Endothelial cell of umbilical vein (primary cell): Measurements from ENCODE around the gene DNAJC12. TPM values are rescaled to one million over a fixed set of nuclear protein-coding genes. Genes with fewer than 3 reads are reported as not detected.

Experiments used
- BruUV-seq: library from RNA; stranded (reverse); fragments of 400-500 nt; replicated peaks from 2 replicates; lab custom pipeline; 2021; lab: Mats Ljungman, UMichigan
- CTCF ChIA-PET: fragments of 300-600, 350-600 bp; sonication (Branson Sonifier 250); formaldehyde crosslinking; loops from one replicate; lab custom pipeline; 2021; ENCODE audit warnings: antibody characterized with exemption, inconsistent platforms; lab: Charles Lee
- POLR2A ChIA-PET: fragments of 300-600, 350-600 bp; sonication (Branson Sonifier 250); formaldehyde crosslinking; loops from one replicate; lab custom pipeline; 2021; ENCODE audit warnings: antibody characterized with exemption, inconsistent platforms; lab: Charles Lee
- DNase-seq: peaks from one replicate; pipeline ENCODE4 v3.0.0-alpha.2; 2011; ENCODE audit warnings: low read depth, low spot score
- FAIRE-seq: peaks from 2 replicates; lab custom pipeline; 2011; peaks lifted over from hg19 to GRCh38; lab: Jason Lieb, UNC
- H2AFZ ChIP-seq: 2 replicates; pipeline ENCODE4 v1.6.0; 2012; ENCODE audit warnings: low read depth, low read length, control low read depth, inconsistent platforms
- H3K27ac ChIP-seq: 2 replicates; pipeline ENCODE4 v1.5.1; 2011; ENCODE audit warnings: low read depth, mild to moderate bottlenecking, control low read depth, low read length, moderate library complexity; ENCODE audit not compliant: insufficient read depth
- H3K27me3 ChIP-seq, 2 experiments: 2 replicates each; pipeline versions ENCODE4 v1.6.0 to v1.6.1; 2011; ENCODE audit warnings: low read length in 2 of 2, mixed read lengths in 1 of 2; ENCODE audit not compliant: control insufficient read depth in 2 of 2, insufficient read depth in 2 of 2
- H3K36me3 ChIP-seq, 2 experiments: 2 replicates in 1 of 2; 3 replicates in 1 of 2; pipeline ENCODE4 v1.5.1; 2011; ENCODE audit warnings: low read length in 2 of 2, mild to moderate bottlenecking in 1 of 2, moderate library complexity in 1 of 2; ENCODE audit not compliant: control insufficient read depth in 2 of 2, insufficient read depth in 2 of 2; ENCODE audit errors: extremely low read depth in 1 of 2
- H3K4me1 ChIP-seq: 3 replicates; pipeline ENCODE4 v1.5.1; 2011; ENCODE audit warnings: mild to moderate bottlenecking, low read length; ENCODE audit not compliant: control insufficient read depth, insufficient read depth; ENCODE audit errors: extremely low read depth
- H3K4me2 ChIP-seq: 2 replicates; pipeline ENCODE4 v1.6.1; 2011; ENCODE audit warnings: low read length, control low read depth, mixed read lengths; ENCODE audit not compliant: insufficient read depth
- H3K4me3 ChIP-seq, 3 experiments: fragments of 200-600 bp in 1 of 3; sonication (generic), shearing (Covaris generic) in 1 of 3; replicated peaks in 1 of 3; 2 replicates each; pipeline ENCODE4 v1.5.1; 2011 to 2016; ENCODE audit warnings: control low read depth in 3 of 3, low read length in 3 of 3, mild to moderate bottlenecking in 2 of 3, inconsistent platforms in 1 of 3, low read depth in 1 of 3, moderate library complexity in 1 of 3; ENCODE audit not compliant: insufficient read depth in 1 of 3
- H3K79me2 ChIP-seq: 2 replicates; pipeline ENCODE4 v1.6.0; 2012; ENCODE audit warnings: low read length, inconsistent platforms; ENCODE audit not compliant: control insufficient read depth, insufficient read depth
- H3K9ac ChIP-seq: replicated peaks from 2 replicates; pipeline ENCODE3; 2011; ENCODE audit warnings: low read length, control low read depth; ENCODE audit not compliant: insufficient read depth; ENCODE audit errors: extremely low read depth
- H3K9me1 ChIP-seq: replicated peaks from 3 replicates; pipeline ENCODE4 v1.6.0; 2011; ENCODE audit warnings: mild to moderate bottlenecking, low read length; ENCODE audit not compliant: control insufficient read depth, insufficient read depth; ENCODE audit errors: extremely low read depth
- H3K9me3 ChIP-seq: replicated peaks from 2 replicates; pipeline ENCODE4 v1.5.1; 2012; ENCODE audit warnings: low read length, inconsistent platforms; ENCODE audit not compliant: control insufficient read depth, insufficient read depth
- H4K20me1 ChIP-seq: replicated peaks from 2 replicates; pipeline ENCODE3; 2011; ENCODE audit warnings: mild to moderate bottlenecking, low read length; ENCODE audit not compliant: control insufficient read depth, insufficient read depth; ENCODE audit errors: extremely low read depth
- EZH2 ChIP-seq: IDR thresholded peaks from 2 replicates; pipeline ENCODE4 v1.6.1; 2012; ENCODE audit warnings: borderline replicate concordance, low read depth, mild to moderate bottlenecking, moderate library complexity, low read length, inconsistent platforms; ENCODE audit not compliant: severe bottlenecking
- FOS ChIP-seq: IDR thresholded peaks from 2 replicates; pipeline ENCODE4 v1.6.1; 2011; ENCODE audit warnings: mild to moderate bottlenecking, low read length, moderate library complexity, borderline replicate concordance; ENCODE audit not compliant: insufficient read depth
- GATA2 ChIP-seq: IDR thresholded peaks from 2 replicates; pipeline ENCODE4 v1.7.0; 2011; ENCODE audit warnings: low read depth, mild to moderate bottlenecking, moderate library complexity, mixed read lengths, low read length; ENCODE audit not compliant: insufficient read length, insufficient read depth
- JUN ChIP-seq: IDR thresholded peaks from 2 replicates; pipeline ENCODE4 v1.6.1; 2011; ENCODE audit warnings: borderline replicate concordance, low read depth; ENCODE audit not compliant: insufficient read length, insufficient read depth
- MYC ChIP-seq: IDR thresholded peaks from one replicate; pipeline ENCODE4 v1.6.1; 2011; ENCODE audit warnings: mild to moderate bottlenecking, low read depth, low read length
- POLR2A ChIP-seq: IDR thresholded peaks from 2 replicates; pipeline ENCODE4 v1.6.1; 2012; ENCODE audit warnings: low read depth, mild to moderate bottlenecking, control low read depth, low read length
- POLR2AphosphoS5 ChIP-seq: IDR thresholded peaks from 2 replicates; pipeline ENCODE4 v1.6.1; 2012; ENCODE audit warnings: low read depth, mild to moderate bottlenecking, control low read depth, low read length, moderate library complexity; ENCODE audit not compliant: insufficient read depth
- dilution Hi-C: fragments of 300-500 bp; cut with MboI; formaldehyde crosslinking; loops from one replicate; pipeline ENCODE4 v1.15.0; 2019; ENCODE audit warnings: low sequenced_read_pairs; ENCODE audit not compliant: extremely low pct_ligation_motif_present
- intact Hi-C: fragments of 100-400 bp; cut with micrococcal nuclease; formaldehyde crosslinking; loops from one replicate; pipeline ENCODE4 v1.10.0; 2022
- polyA plus RNA-seq, 4 experiments: library from polyadenylated mRNA; depleted of rRNA in 3 of 4; stranded (reverse) in 3 of 4; unstranded in 1 of 4; fragments of >200 nt; gene quantifications; 2 replicates each; pipeline versions ENCODE4 v1.2.1 to v1.2.3, GENCODE V29; 2011 to 2012; ENCODE audit warnings: missing spikeins in 1 of 4
- total RNA-seq: library from RNA; stranded (reverse); gene quantifications from 2 replicates; pipeline ENCODE4 v1.2.3, GENCODE V29; 2021
- TF ChIP-seq, protein P1 (sequence below), 2 donors: IDR thresholded peaks; 1 replicate in 1 of 2; 2 replicates in 1 of 2; pipeline ENCODE4 v1.5.1; 2011; ENCODE audit warnings: low read length in 2 of 2, mild to moderate bottlenecking in 2 of 2, moderate library complexity in 2 of 2, control low read depth in 1 of 2, inconsistent platforms in 1 of 2, low read depth in 1 of 2; ENCODE audit not compliant: insufficient read depth in 1 of 2; ENCODE audit errors: extremely low read depth in 1 of 2
- TF ChIP-seq, protein P2 (sequence below): IDR thresholded peaks from 2 replicates; pipeline ENCODE4 v1.6.1; 2011; ENCODE audit not compliant: insufficient read depth, insufficient read length

The DNAJC12 gene
- total and polyA plus RNA-seq, 2 donors (not counting 3 experiments of a cell fraction or from before 2014, with no cell fraction given), result 0.54 to 1.0 TPM

- Histone ChIP-seq H3K9me1 (no peaks in the 10 kb centered on the region), H3K4me2 (no peak overlapping the region), H3K9ac (no peak overlapping the region), H3K27ac (no peak overlapping the region), H3K4me3 (no peak overlapping the region), H3K36me3 (no peaks in the 10 kb centered on the region), H2AFZ (no peak overlapping the region), H3K4me1 (no peaks in the 10 kb centered on the region), H3K27me3 (peaks cover 5 to 9% of the 10 kb centered on the region in 2 experiments), H3K79me2 (no peaks in the 10 kb centered on the region), H4K20me1 (no peaks in the 10 kb centered on the region), H3K9me3 (no peaks in the 10 kb centered on the region)
- POLR2A ChIA-PET, result no interaction called here
- DNase-seq (no peak), FAIRE-seq (no peak)
- CTCF ChIA-PET, result no interaction called here
- no TSS peak for BruUV-seq
- TF ChIP-seq, protein P1, sequence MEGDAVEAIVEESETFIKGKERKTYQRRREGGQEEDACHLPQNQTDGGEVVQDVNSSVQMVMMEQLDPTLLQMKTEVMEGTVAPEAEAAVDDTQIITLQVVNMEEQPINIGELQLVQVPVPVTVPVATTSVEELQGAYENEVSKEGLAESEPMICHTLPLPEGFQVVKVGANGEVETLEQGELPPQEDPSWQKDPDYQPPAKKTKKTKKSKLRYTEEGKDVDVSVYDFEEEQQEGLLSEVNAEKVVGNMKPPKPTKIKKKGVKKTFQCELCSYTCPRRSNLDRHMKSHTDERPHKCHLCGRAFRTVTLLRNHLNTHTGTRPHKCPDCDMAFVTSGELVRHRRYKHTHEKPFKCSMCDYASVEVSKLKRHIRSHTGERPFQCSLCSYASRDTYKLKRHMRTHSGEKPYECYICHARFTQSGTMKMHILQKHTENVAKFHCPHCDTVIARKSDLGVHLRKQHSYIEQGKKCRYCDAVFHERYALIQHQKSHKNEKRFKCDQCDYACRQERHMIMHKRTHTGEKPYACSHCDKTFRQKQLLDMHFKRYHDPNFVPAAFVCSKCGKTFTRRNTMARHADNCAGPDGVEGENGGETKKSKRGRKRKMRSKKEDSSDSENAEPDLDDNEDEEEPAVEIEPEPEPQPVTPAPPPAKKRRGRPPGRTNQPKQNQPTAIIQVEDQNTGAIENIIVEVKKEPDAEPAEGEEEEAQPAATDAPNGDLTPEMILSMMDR (IDR thresholded peaks at IDR 0.05; ENCODE audit: extremely low read depth in 1 of 2, insufficient read depth in 1 of 2, low read depth in 1 of 2, low read length in 2 of 2), result no peak
- TF ChIP-seq POLR2AphosphoS5 (no peak), FOS (no peak), GATA2 (no peak), MYC (no peak), POLR2A (no peak), EZH2 (no peak), JUN (no peak)
- TF ChIP-seq, protein P2, sequence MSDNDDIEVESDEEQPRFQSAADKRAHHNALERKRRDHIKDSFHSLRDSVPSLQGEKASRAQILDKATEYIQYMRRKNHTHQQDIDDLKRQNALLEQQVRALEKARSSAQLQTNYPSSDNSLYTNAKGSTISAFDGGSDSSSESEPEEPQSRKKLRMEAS, result no peak
- intact Hi-C loops, result no loop called here
- dilution Hi-C loops, result no loop called here
Measured at GRCh38 chr10:67809107-67809506, 28.9 kb downstream of the DNAJC12 start.
